HEK293T (cell line): Measurements from ENCODE around the gene FAM120AOS.

Source experiments
- CTCF ChIA-PET: fragments of 350-600 bp; formaldehyde crosslinking; extraction: SDS; loops from one replicate; lab custom pipeline; 2021; ENCODE audit warnings: antibody characterized with exemption, inconsistent platforms; lab: Yijun Ruan, JAX
- POLR2A ChIA-PET: fragments of 350-600 bp; formaldehyde crosslinking; extraction: SDS; loops from one replicate; lab custom pipeline; 2020; ENCODE audit warnings: antibody characterized with exemption, inconsistent platforms; lab: Yijun Ruan, JAX
- DNase-seq: peaks from one replicate; pipeline ENCODE4 v3.0.0; 2012; ENCODE audit warnings: mixed read lengths; ENCODE audit errors: extremely low spot score
- ELF4 ChIP-seq: fragments of 450-650 bp; IDR thresholded peaks from 2 replicates; pipeline ENCODE4 v1.6.1; 2017; ENCODE audit warnings: antibody characterized with exemption
- FOXA1 ChIP-seq: fragments of 450-650 bp; IDR thresholded peaks from 2 replicates; pipeline ENCODE4 v1.6.1; 2016; ENCODE audit warnings: mild to moderate bottlenecking
- FOXK2 ChIP-seq: fragments of 450-650 bp; IDR thresholded peaks from 2 replicates; pipeline ENCODE4 v1.6.1; 2016; ENCODE audit warnings: mild to moderate bottlenecking
- FOXM1 ChIP-seq: fragments of 450-650 bp; IDR thresholded peaks from 2 replicates; pipeline ENCODE4 v1.6.1; 2017; ENCODE audit warnings: mild to moderate bottlenecking, borderline replicate concordance
- HDGF ChIP-seq: fragments of 450-650 bp; IDR thresholded peaks from 2 replicates; pipeline ENCODE4 v1.6.1; 2017; ENCODE audit warnings: antibody characterized with exemption, borderline replicate concordance
- L3MBTL2 ChIP-seq: fragments of 450-650 bp; conservative IDR thresholded peaks from 2 replicates; pipeline ENCODE4 v1.6.1; 2016; ENCODE audit warnings: mild to moderate bottlenecking
- LEF1 ChIP-seq: fragments of 450-650 bp; IDR thresholded peaks from 2 replicates; pipeline ENCODE4 v1.6.1; 2017; ENCODE audit warnings: mild to moderate bottlenecking, borderline replicate concordance
- NFRKB ChIP-seq: fragments of 450-650 bp; IDR thresholded peaks from 2 replicates; pipeline ENCODE4 v1.6.1; 2016; ENCODE audit warnings: mild to moderate bottlenecking, moderate library complexity
- TF ChIP-seq, protein P1 (sequence below): fragments of 450-650 bp; IDR thresholded peaks from 2 replicates; pipeline ENCODE4 v1.6.1; 2016

FAM120AOS gene

DNA sequence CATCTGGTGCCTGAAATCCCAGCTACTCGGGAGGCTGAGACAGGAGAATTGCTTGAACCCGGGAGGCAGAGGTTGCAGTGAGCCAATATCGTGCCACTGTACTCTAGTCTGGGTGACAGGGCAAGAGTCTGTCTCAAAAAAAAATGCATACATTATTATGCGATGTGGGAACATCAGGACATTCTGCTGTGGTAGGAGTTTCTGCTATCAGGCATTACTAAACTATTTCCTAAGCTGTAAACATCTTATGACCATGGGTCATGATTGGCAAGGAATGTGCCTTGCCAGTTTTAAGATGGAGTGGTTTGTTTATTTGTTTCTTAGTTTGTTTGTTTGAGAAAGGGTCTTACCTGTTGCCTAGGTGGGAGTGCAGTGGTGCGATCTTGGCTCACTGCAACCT, 47.0 kb downstream of the FAM120AOS start:
- no peak for DNase-seq
- CTCF ChIA-PET, result no interaction called here
- no peak for TF ChIP-seq FOXM1
- TF ChIP-seq, protein P1, sequence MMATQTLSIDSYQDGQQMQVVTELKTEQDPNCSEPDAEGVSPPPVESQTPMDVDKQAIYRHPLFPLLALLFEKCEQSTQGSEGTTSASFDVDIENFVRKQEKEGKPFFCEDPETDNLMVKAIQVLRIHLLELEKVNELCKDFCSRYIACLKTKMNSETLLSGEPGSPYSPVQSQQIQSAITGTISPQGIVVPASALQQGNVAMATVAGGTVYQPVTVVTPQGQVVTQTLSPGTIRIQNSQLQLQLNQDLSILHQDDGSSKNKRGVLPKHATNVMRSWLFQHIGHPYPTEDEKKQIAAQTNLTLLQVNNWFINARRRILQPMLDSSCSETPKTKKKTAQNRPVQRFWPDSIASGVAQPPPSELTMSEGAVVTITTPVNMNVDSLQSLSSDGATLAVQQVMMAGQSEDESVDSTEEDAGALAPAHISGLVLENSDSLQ, result no peak
- TF ChIP-seq LEF1, result no peak
- no peak for TF ChIP-seq NFRKB
- TF ChIP-seq ELF4, result no peak
- TF ChIP-seq HDGF, result no peak
- no peak for TF ChIP-seq FOXK2
- POLR2A ChIA-PET, result no interaction called here

DNA sequence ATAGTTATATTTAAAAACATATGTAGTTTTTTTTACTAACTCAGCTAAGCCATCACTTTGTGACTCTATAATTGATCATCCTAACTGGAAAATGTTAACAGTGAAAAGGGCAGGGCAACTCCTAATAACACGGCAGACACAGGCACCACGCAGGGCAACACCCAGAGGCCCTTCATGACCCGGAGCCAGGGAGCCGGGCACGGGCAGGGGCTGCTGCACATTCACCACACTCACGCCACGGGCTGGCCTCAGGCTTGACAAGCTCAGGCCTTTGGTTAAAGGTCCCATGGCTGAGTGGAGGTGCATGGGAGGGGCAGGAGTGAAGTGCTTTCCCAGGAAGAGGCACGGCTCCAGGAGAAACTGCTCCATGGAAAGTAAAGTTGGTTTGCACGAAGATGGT, 54.9 kb downstream of the FAM120AOS start:
- POLR2A ChIA-PET, result no interaction called here
- DNase-seq, result no peak
- no peak for TF ChIP-seq FOXA1
- TF ChIP-seq L3MBTL2, result no peak
- TF ChIP-seq, protein P1, result no peak
- no peak for TF ChIP-seq NFRKB
- no peak for TF ChIP-seq FOXK2
- CTCF ChIA-PET, result no interaction called here

GRCh38 chr9:93397661-93398373, 55.6 kb downstream of the FAM120AOS start:
- no peak for DNase-seq
- POLR2A ChIA-PET, result no interaction called here

More at GRCh38 chr9:93397661-93398373, 55.6 kb downstream of the FAM120AOS start:
- CTCF ChIA-PET, result no interaction called here
- TF ChIP-seq HDGF, result no peak
- TF ChIP-seq ELF4, result no peak
- TF ChIP-seq NFRKB, result no peak
